ENCODE results near the gene CRIP2.

Gene CRIP2

GRCh38 chr14:105474483-105475268 lies at the start of gene CRIP2:
Gene CRIP2 (plus strand): TSS chr14:105474821. CDS start chr14:105474863, 42 bp downstream.
- H3K27ac Mint-ChIP-seq, result peak within 1 kb of the TSS; percentile 41
- H3K27me3 Mint-ChIP-seq, result no peaks in the 10 kb centered on the region
- H3K36me3 Mint-ChIP-seq, result no peaks in the 10 kb centered on the region
- no peaks in the 10 kb centered on the region for H3K9me3 Mint-ChIP-seq
- H3K4me3 Mint-ChIP-seq, result peak within 1 kb of the TSS; percentile 72
- H3K4me1 Mint-ChIP-seq, result peaks cover 7% of the 10 kb centered on the region

GRCh38 chr14:105424861-105425260 lies 49.8 kb upstream of the CRIP2 start:
- Mint-ChIP-seq H3K36me3 (peaks cover 7% of the 10 kb centered on the region), H3K4me3 (no peak overlapping the region), H3K27me3 (no peaks in the 10 kb centered on the region), H3K9me3 (no peaks in the 10 kb centered on the region), H3K4me1 (peaks cover 28% of the 10 kb centered on the region), H3K27ac (no peak overlapping the region)

- Mint-ChIP-seq H3K27ac (peak overlapping the region; percentile 23), H3K27me3 (no peaks in the 10 kb centered on the region), H3K4me3 (no peak overlapping the region), H3K36me3 (peaks cover 10% of the 10 kb centered on the region), H3K9me3 (no peaks in the 10 kb centered on the region), H3K4me1 (peaks cover 28% of the 10 kb centered on the region)
Measured at GRCh38 chr14:105425823-105426247, 48.8 kb upstream of the CRIP2 start.

- Mint-ChIP-seq H3K27ac (peak overlapping the region; percentile 46), H3K9me3 (no peaks in the 10 kb centered on the region), H3K27me3 (no peaks in the 10 kb centered on the region), H3K4me1 (peaks cover 28% of the 10 kb centered on the region), H3K36me3 (peaks cover 10% of the 10 kb centered on the region), H3K4me3 (no peak overlapping the region)
Measured at GRCh38 chr14:105426416-105427130, 48.0 kb upstream of the CRIP2 start.

GRCh38 chr14:105427412-105427811 lies 47.2 kb upstream of the CRIP2 start:
- H3K27ac Mint-ChIP-seq, result peak overlapping the region; percentile 57
- no peak overlapping the region for H3K4me3 Mint-ChIP-seq

GRCh38 chr14:105427936-105428485 lies 46.6 kb upstream of the CRIP2 start:
- peaks cover 16% of the 10 kb centered on the region for H3K4me1 Mint-ChIP-seq
- no peak overlapping the region for H3K27ac Mint-ChIP-seq
- H3K27me3 Mint-ChIP-seq, result no peaks in the 10 kb centered on the region
- H3K4me3 Mint-ChIP-seq, result no peak overlapping the region
- H3K36me3 Mint-ChIP-seq, result peaks cover 10% of the 10 kb centered on the region
- H3K9me3 Mint-ChIP-seq, result no peaks in the 10 kb centered on the region

More at GRCh38 chr14:105427412-105427811, 47.2 kb upstream of the CRIP2 start:
- Mint-ChIP-seq H3K4me1 (peaks cover 21% of the 10 kb centered on the region), H3K27me3 (no peaks in the 10 kb centered on the region), H3K36me3 (peaks cover 10% of the 10 kb centered on the region), H3K9me3 (no peaks in the 10 kb centered on the region)

GRCh38 chr14:105430042-105430441 lies 44.6 kb upstream of the CRIP2 start:
- Mint-ChIP-seq H3K27me3 (no peaks in the 10 kb centered on the region), H3K9me3 (no peaks in the 10 kb centered on the region), H3K36me3 (peaks cover 10% of the 10 kb centered on the region), H3K4me1 (peaks cover 19% of the 10 kb centered on the region), H3K27ac (no peak overlapping the region), H3K4me3 (no peak overlapping the region)

GRCh38 chr14:105430565-105430964 lies 44.1 kb upstream of the CRIP2 start:
- H3K4me3 Mint-ChIP-seq, result no peak overlapping the region
- peaks cover 24% of the 10 kb centered on the region for H3K4me1 Mint-ChIP-seq
- H3K9me3 Mint-ChIP-seq, result no peaks in the 10 kb centered on the region
- peaks cover 10% of the 10 kb centered on the region for H3K36me3 Mint-ChIP-seq
- H3K27ac Mint-ChIP-seq, result no peak overlapping the region
- H3K27me3 Mint-ChIP-seq, result no peaks in the 10 kb centered on the region

- H3K27ac Mint-ChIP-seq, result no peak overlapping the region
- H3K9me3 Mint-ChIP-seq, result no peaks in the 10 kb centered on the region
- no peak overlapping the region for H3K4me3 Mint-ChIP-seq
- H3K36me3 Mint-ChIP-seq, result peaks cover 11% of the 10 kb centered on the region
- H3K27me3 Mint-ChIP-seq, result no peaks in the 10 kb centered on the region
- H3K4me1 Mint-ChIP-seq, result peaks cover 31% of the 10 kb centered on the region
Measured at GRCh38 chr14:105431256-105431655, 43.4 kb upstream of the CRIP2 start.

- Mint-ChIP-seq H3K27ac (no peak overlapping the region), H3K36me3 (peaks cover 7% of the 10 kb centered on the region), H3K4me3 (no peak overlapping the region), H3K4me1 (peaks cover 26% of the 10 kb centered on the region), H3K9me3 (no peaks in the 10 kb centered on the region), H3K27me3 (no peaks in the 10 kb centered on the region)
Measured at GRCh38 chr14:105432657-105433056, 42.0 kb upstream of the CRIP2 start.

GRCh38 chr14:105433161-105433605 lies 41.4 kb upstream of the CRIP2 start:
- no peak overlapping the region for H3K27ac Mint-ChIP-seq
- H3K27me3 Mint-ChIP-seq, result no peaks in the 10 kb centered on the region
- H3K4me1 Mint-ChIP-seq, result peaks cover 23% of the 10 kb centered on the region
- H3K9me3 Mint-ChIP-seq, result no peaks in the 10 kb centered on the region
- H3K4me3 Mint-ChIP-seq, result no peak overlapping the region
- H3K36me3 Mint-ChIP-seq, result peaks cover 5% of the 10 kb centered on the region

- Mint-ChIP-seq H3K36me3 (peaks cover 1% of the 10 kb centered on the region), H3K27me3 (no peaks in the 10 kb centered on the region), H3K4me3 (no peak overlapping the region), H3K9me3 (no peaks in the 10 kb centered on the region), H3K4me1 (peaks cover 22% of the 10 kb centered on the region), H3K27ac (no peak overlapping the region)
Measured at GRCh38 chr14:105436402-105436801, 38.2 kb upstream of the CRIP2 start.

GRCh38 chr14:105436891-105437722 lies 37.5 kb upstream of the CRIP2 start:
- no peak overlapping the region for H3K27ac Mint-ChIP-seq

GRCh38 chr14:105437723-105438500 lies 36.7 kb upstream of the CRIP2 start:
- Mint-ChIP-seq H3K4me3 (no peak overlapping the region), H3K27me3 (no peaks in the 10 kb centered on the region), H3K4me1 (peaks cover 22% of the 10 kb centered on the region)

More at GRCh38 chr14:105436891-105437722, 37.5 kb upstream of the CRIP2 start:
- Mint-ChIP-seq H3K4me3 (no peak overlapping the region), H3K4me1 (peaks cover 22% of the 10 kb centered on the region), H3K27me3 (no peaks in the 10 kb centered on the region), H3K9me3 (no peaks in the 10 kb centered on the region), H3K36me3 (peaks cover 3% of the 10 kb centered on the region)

More at GRCh38 chr14:105437723-105438500, 36.7 kb upstream of the CRIP2 start:
- Mint-ChIP-seq H3K27ac (no peak overlapping the region), H3K9me3 (no peaks in the 10 kb centered on the region), H3K36me3 (peaks cover 3% of the 10 kb centered on the region)
